Embryonic facial prominence (tissue), 1 donor: Measurements from ENCODE around the gene LEMD1.
"Not testable (repeated sequence)": the region's sequence is repeated elsewhere in the genome, so short reads cannot be mapped to it uniquely, and the experiment has no call there.

Experiments used
- DNase-seq: peaks from one replicate; pipeline ENCODE4 v3.0.0-alpha.2; 2016; ENCODE audit errors: extremely low spot score

LEMD1 gene

GRCh38 chr1:205381305-205381704 lies 40.6 kb downstream of the LEMD1 start:
- DNase-seq = no peak

- no peak for DNase-seq
These were observed 41.0 kb downstream of the LEMD1 start for GRCh38 chr1:205380882-205381281.

GRCh38 chr1:205379056-205379455 lies 42.8 kb downstream of the LEMD1 start:
- DNase-seq = no peak

GRCh38 chr1:205377355-205377754 lies 44.5 kb downstream of the LEMD1 start:
- DNase-seq = no peak

GRCh38 chr1:205376739-205377138 lies 45.1 kb downstream of the LEMD1 start:
- DNase-seq = no peak

GRCh38 chr1:205375835-205376545 lies 45.9 kb downstream of the LEMD1 start:
- DNase-seq = no peak

- no peak for DNase-seq
These were observed 47.4 kb downstream of the LEMD1 start for GRCh38 chr1:205374210-205375078.

GRCh38 chr1:205373798-205374175 lies 48.1 kb downstream of the LEMD1 start:
- DNase-seq = no peak

GRCh38 chr1:205373022-205373797 lies 48.6 kb downstream of the LEMD1 start:
- no peak for DNase-seq

GRCh38 chr1:205371871-205372660 lies 49.8 kb downstream of the LEMD1 start:
- no peak for DNase-seq

GRCh38 chr1:205370780-205371179 lies 51.1 kb downstream of the LEMD1 start:
- no peak for DNase-seq

- no peak for DNase-seq
These were observed 52.1 kb downstream of the LEMD1 start for GRCh38 chr1:205369701-205370123.

GRCh38 chr1:205368478-205368877 lies 53.4 kb downstream of the LEMD1 start:
- DNase-seq = no peak

- no peak for DNase-seq
These were observed 55.9 kb downstream of the LEMD1 start for GRCh38 chr1:205365945-205366463.

GRCh38 chr1:205365086-205365485 lies 56.8 kb downstream of the LEMD1 start:
- DNase-seq = not testable (repeated sequence)

GRCh38 chr1:205360891-205361290 lies 61.0 kb downstream of the LEMD1 start:
- DNase-seq = no peak

- no peak for DNase-seq
These were observed 61.9 kb downstream of the LEMD1 start for GRCh38 chr1:205359771-205360565.

- DNase-seq = no peak
These were observed 63.3 kb downstream of the LEMD1 start for GRCh38 chr1:205358579-205358978.

- no peak for DNase-seq
These were observed 64.3 kb downstream of the LEMD1 start for GRCh38 chr1:205357567-205357966.

GRCh38 chr1:205356440-205357139 lies 65.3 kb downstream of the LEMD1 start, which contains the start of gene KLHDC8A:
TSS of gene KLHDC8A (minus strand) at chr1:205356922. CDS start at chr1:205343604, 13,318 bp downstream.
- peak; percentile 47 for DNase-seq
